Parathyroid adenoma (tissue), 2 donors: ENCODE measurements around the gene ADPGK.

Source experiments
- H2AFZ ChIP-seq: fragments of 300-600 bp; sonication (generic); one replicate; pipeline ENCODE4 v1.7.0; 2017; ENCODE audit warnings: antibody characterized with exemption, mild to moderate bottlenecking
- H3K27ac ChIP-seq: fragments of 300-600 bp; sonication (generic); one replicate; pipeline ENCODE4 v1.7.0; 2017
- H3K27me3 ChIP-seq: fragments of 300-600 bp; sonication (generic); one replicate; pipeline ENCODE4 v1.7.0; 2017; ENCODE audit warnings: low read length; ENCODE audit not compliant: control insufficient read depth, insufficient read depth
- H3K36me3 ChIP-seq: fragments of 300-600 bp; sonication (generic); one replicate; pipeline ENCODE4 v1.7.0; 2017; ENCODE audit warnings: low read length; ENCODE audit not compliant: control insufficient read depth, insufficient read depth
- H3K4me1 ChIP-seq: fragments of 300-600 bp; sonication (generic); one replicate; pipeline ENCODE4 v1.7.0; 2017; ENCODE audit warnings: control low read depth
- H3K4me2 ChIP-seq: fragments of 300-600 bp; sonication (generic); one replicate; pipeline ENCODE4 v1.7.0; 2017; ENCODE audit warnings: low read length
- H3K4me3 ChIP-seq: fragments of 300-600 bp; sonication (generic); one replicate; pipeline ENCODE4 v1.7.0; 2017; ENCODE audit warnings: low read depth, low read length
- H3K79me2 ChIP-seq: fragments of 300-600 bp; sonication (generic); one replicate; pipeline ENCODE4 v1.7.0; 2017; ENCODE audit warnings: control low read depth
- H3K9ac ChIP-seq: fragments of 300-600 bp; sonication (generic); one replicate; pipeline ENCODE4 v1.7.0; 2017; ENCODE audit warnings: mild to moderate bottlenecking
- H3K9me3 ChIP-seq: fragments of 300-600 bp; sonication (generic); one replicate; pipeline ENCODE4 v1.7.0; 2017; ENCODE audit warnings: low read length; ENCODE audit not compliant: control insufficient read depth
- TF ChIP-seq, protein P1 (sequence below): fragments of 300-600 bp; sonication (generic); IDR thresholded peaks from one replicate; pipeline ENCODE4 v1.7.0; 2017; ENCODE audit warnings: antibody characterized with exemption, mild to moderate bottlenecking
- donor health status: primary hyperparathyroidism.

ADPGK gene

GRCh38 chr15:72803006-72803405 lies 19.4 kb upstream of the ADPGK start:
- no peaks in the 10 kb centered on the region for H3K4me1 ChIP-seq
- no peaks in the 10 kb centered on the region for H3K36me3 ChIP-seq
- no peak overlapping the region for H2AFZ ChIP-seq
- H3K27me3 ChIP-seq = no peaks in the 10 kb centered on the region
- H3K9me3 ChIP-seq = no peaks in the 10 kb centered on the region
- no peaks in the 10 kb centered on the region for H3K79me2 ChIP-seq
- no peak overlapping the region for H3K27ac ChIP-seq
- H3K4me2 ChIP-seq = no peak overlapping the region
- TF ChIP-seq, protein P1, sequence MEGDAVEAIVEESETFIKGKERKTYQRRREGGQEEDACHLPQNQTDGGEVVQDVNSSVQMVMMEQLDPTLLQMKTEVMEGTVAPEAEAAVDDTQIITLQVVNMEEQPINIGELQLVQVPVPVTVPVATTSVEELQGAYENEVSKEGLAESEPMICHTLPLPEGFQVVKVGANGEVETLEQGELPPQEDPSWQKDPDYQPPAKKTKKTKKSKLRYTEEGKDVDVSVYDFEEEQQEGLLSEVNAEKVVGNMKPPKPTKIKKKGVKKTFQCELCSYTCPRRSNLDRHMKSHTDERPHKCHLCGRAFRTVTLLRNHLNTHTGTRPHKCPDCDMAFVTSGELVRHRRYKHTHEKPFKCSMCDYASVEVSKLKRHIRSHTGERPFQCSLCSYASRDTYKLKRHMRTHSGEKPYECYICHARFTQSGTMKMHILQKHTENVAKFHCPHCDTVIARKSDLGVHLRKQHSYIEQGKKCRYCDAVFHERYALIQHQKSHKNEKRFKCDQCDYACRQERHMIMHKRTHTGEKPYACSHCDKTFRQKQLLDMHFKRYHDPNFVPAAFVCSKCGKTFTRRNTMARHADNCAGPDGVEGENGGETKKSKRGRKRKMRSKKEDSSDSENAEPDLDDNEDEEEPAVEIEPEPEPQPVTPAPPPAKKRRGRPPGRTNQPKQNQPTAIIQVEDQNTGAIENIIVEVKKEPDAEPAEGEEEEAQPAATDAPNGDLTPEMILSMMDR = no peak
- no peak overlapping the region for H3K9ac ChIP-seq
- no peak overlapping the region for H3K4me3 ChIP-seq

- no peak overlapping the region for H3K9ac ChIP-seq
- H3K27ac ChIP-seq = no peak overlapping the region
- H3K27me3 ChIP-seq = no peaks in the 10 kb centered on the region
- H3K4me3 ChIP-seq = no peak overlapping the region
- H3K36me3 ChIP-seq = no peaks in the 10 kb centered on the region
- no peaks in the 10 kb centered on the region for H3K4me1 ChIP-seq
- no peak overlapping the region for H3K4me2 ChIP-seq
- no peaks in the 10 kb centered on the region for H3K79me2 ChIP-seq
- no peaks in the 10 kb centered on the region for H3K9me3 ChIP-seq
- TF ChIP-seq, protein P1 = no peak
- H2AFZ ChIP-seq = no peak overlapping the region
Measured at GRCh38 chr15:72801590-72802325, 18.2 kb upstream of the ADPGK start.

- Histone ChIP-seq H3K9me3 (no peaks in the 10 kb centered on the region), H3K4me2 (no peak overlapping the region), H3K9ac (no peak overlapping the region), H3K4me3 (no peak overlapping the region), H3K36me3 (no peaks in the 10 kb centered on the region), H3K79me2 (no peaks in the 10 kb centered on the region), H2AFZ (no peak overlapping the region), H3K27ac (no peak overlapping the region), H3K27me3 (no peaks in the 10 kb centered on the region), H3K4me1 (no peaks in the 10 kb centered on the region)
- TF ChIP-seq, protein P1 = no peak
Measured at GRCh38 chr15:72800833-72801481, 17.4 kb upstream of the ADPGK start.

GRCh38 chr15:72797834-72798233 lies 14.3 kb upstream of the ADPGK start:
- H3K9me3 ChIP-seq = no peaks in the 10 kb centered on the region
- H2AFZ ChIP-seq = no peak overlapping the region
- no peaks in the 10 kb centered on the region for H3K4me1 ChIP-seq
- TF ChIP-seq, protein P1 = no peak
- no peak overlapping the region for H3K4me2 ChIP-seq
- no peaks in the 10 kb centered on the region for H3K79me2 ChIP-seq
- no peaks in the 10 kb centered on the region for H3K27me3 ChIP-seq
- H3K36me3 ChIP-seq = no peaks in the 10 kb centered on the region
- H3K27ac ChIP-seq = no peak overlapping the region
- H3K4me3 ChIP-seq = no peak overlapping the region
- H3K9ac ChIP-seq = no peak overlapping the region

DNA sequence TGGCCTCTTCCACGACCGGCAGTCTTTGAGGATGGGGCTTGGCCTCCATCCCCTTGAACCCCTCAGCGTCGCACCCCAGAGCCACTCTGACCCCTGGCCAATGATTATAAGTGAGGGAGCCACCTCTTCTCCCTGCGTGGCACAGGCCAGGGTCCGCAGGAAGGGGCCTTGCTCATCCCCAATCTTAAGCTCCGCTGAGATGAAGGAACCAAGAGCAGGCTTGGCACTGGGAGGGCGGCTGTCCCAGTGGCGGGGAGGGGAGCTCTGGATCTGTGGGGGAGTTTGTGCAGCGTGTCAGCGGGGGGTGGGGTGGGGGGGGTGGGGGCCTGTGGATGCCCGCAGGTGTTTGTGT lies 13.8 kb upstream of the ADPGK start:
- no peaks in the 10 kb centered on the region for H3K4me1 ChIP-seq
- no peaks in the 10 kb centered on the region for H3K36me3 ChIP-seq
- H3K79me2 ChIP-seq = no peaks in the 10 kb centered on the region
- no peaks in the 10 kb centered on the region for H3K27me3 ChIP-seq
- H3K9me3 ChIP-seq = no peaks in the 10 kb centered on the region
- peak overlapping the region; percentile 56 for H2AFZ ChIP-seq
- TF ChIP-seq, protein P1 = no peak
- H3K27ac ChIP-seq = no peak overlapping the region
- peak overlapping the region; percentile 33 for H3K4me3 ChIP-seq
- peak overlapping the region; percentile 74 for H3K4me2 ChIP-seq
- H3K9ac ChIP-seq = no peak overlapping the region
